Thoracic aorta (tissue), 2 donors: Measurements from ENCODE around the gene BCL11B. TPM values are rescaled to one million over a fixed set of nuclear protein-coding genes. Genes with fewer than 3 reads are reported as not detected.
A peak's percentile ranks its signal among the peaks of the same experiment; 100 is the strongest.

Source experiments
- ATAC-seq: fragments of 150-250 bp; one replicate; pipeline ENCODE4 v1.8.0; 2017; ENCODE audit warnings: low read depth; ENCODE audit not compliant: insufficient number of reproducible peaks, low FRiP score
- DNase-seq: peaks from one replicate; pipeline ENCODE4 v3.0.0-alpha.2; 2020; ENCODE audit warnings: low spot score
- H3K27ac ChIP-seq, 2 donors: fragments of 200-600 bp; sonication (generic); 1 replicate in 1 of 2; 2 replicates in 1 of 2; pipeline ENCODE4 v1.5.1; 2016; ENCODE audit warnings: mild to moderate bottlenecking in 2 of 2, moderate library complexity in 2 of 2
- H3K27me3 ChIP-seq: fragments of 200-600 bp; sonication (generic); replicated peaks from 2 replicates; pipeline ENCODE4 v1.6.0; 2016; ENCODE audit warnings: mild to moderate bottlenecking; ENCODE audit not compliant: insufficient read depth
- H3K36me3 ChIP-seq: fragments of 200-600 bp; sonication (generic); one replicate; pipeline ENCODE4 v1.5.1; 2016
- H3K4me1 ChIP-seq, 2 donors: fragments of 200-600 bp; sonication (generic); 1 replicate in 1 of 2; 2 replicates in 1 of 2; pipeline versions ENCODE4 v1.5.1 to v1.6.0; 2016; ENCODE audit warnings: low read depth in 2 of 2, mild to moderate bottlenecking in 1 of 2; ENCODE audit not compliant: control insufficient read depth in 1 of 2
- H3K4me3 ChIP-seq: fragments of 200-600 bp; sonication (generic); 2 replicates; pipeline ENCODE4 v1.5.1; 2016; ENCODE audit warnings: mild to moderate bottlenecking
- H3K9me3 ChIP-seq: fragments of 200-600 bp; sonication (generic); 2 replicates; pipeline ENCODE4 v1.5.1; 2016
- CTCF ChIP-seq: fragments of 200-600 bp; sonication (generic); IDR thresholded peaks from one replicate; pipeline ENCODE4 v1.5.1; 2019; ENCODE audit warnings: antibody characterized with exemption
- total RNA-seq, 2 donors: library from RNA; depleted of rRNA; stranded (reverse); fragments of >200 nt; gene quantifications; one replicate each; pipeline versions ENCODE4 v1.1.0 to v1.2.3, GENCODE V29; 2016

Gene BCL11B
- total RNA-seq, 2 donors from 2014 or later, result 0.92 to 6.2 TPM

GRCh38 chr14:99248761-99249171, 23.2 kb downstream of the BCL11B start:
- Histone ChIP-seq H3K27me3 (peaks cover 5% of the 10 kb centered on the region), H3K27ac (no peak overlapping the region), H3K9me3 (no peaks in the 10 kb centered on the region), H3K4me3 (no peak overlapping the region), H3K36me3 (no peaks in the 10 kb centered on the region), H3K4me1 (peaks cover 4 to 18% of the 10 kb centered on the region in 2 donors)
- DNase-seq (no peak), ATAC-seq (no peak)
- TF ChIP-seq CTCF, result no peak

- Histone ChIP-seq H3K27ac (no peak overlapping the region), H3K4me1 (peaks cover 4 to 18% of the 10 kb centered on the region in 2 donors), H3K4me3 (no peak overlapping the region), H3K9me3 (no peaks in the 10 kb centered on the region), H3K36me3 (no peaks in the 10 kb centered on the region), H3K27me3 (peaks cover 5% of the 10 kb centered on the region)
- TF ChIP-seq CTCF, result no peak
- ATAC-seq (no peak), DNase-seq (no peak)
Measured at GRCh38 chr14:99247772-99248171, 24.2 kb downstream of the BCL11B start.

GRCh38 chr14:99247101-99247729, 24.8 kb downstream of the BCL11B start:
- Histone ChIP-seq H3K27me3 (peaks cover 5% of the 10 kb centered on the region), H3K4me1 (peaks cover 4 to 15% of the 10 kb centered on the region in 2 donors), H3K27ac (no peak overlapping the region), H3K9me3 (no peaks in the 10 kb centered on the region), H3K4me3 (peak overlapping the region; percentile 50), H3K36me3 (no peaks in the 10 kb centered on the region)
- no peak for TF ChIP-seq CTCF
- no peak for DNase-seq
- ATAC-seq, result no peak

- DNase-seq, result no peak
- H3K4me1 ChIP-seq, result peaks cover 4 to 11% of the 10 kb centered on the region in 2 donors
- H3K27ac ChIP-seq, result no peak overlapping the region
- H3K4me3 ChIP-seq, result peak overlapping the region; percentile 50
- H3K9me3 ChIP-seq, result no peaks in the 10 kb centered on the region
- H3K36me3 ChIP-seq, result no peaks in the 10 kb centered on the region
- H3K27me3 ChIP-seq, result peaks cover 5% of the 10 kb centered on the region
- no peak for ATAC-seq
- TF ChIP-seq CTCF, result no peak
Measured at GRCh38 chr14:99246536-99247097, 25.4 kb downstream of the BCL11B start.

- ATAC-seq, result no peak
- peak overlapping the region; percentile 50 for H3K4me3 ChIP-seq
- no peak for TF ChIP-seq CTCF
- H3K9me3 ChIP-seq, result no peaks in the 10 kb centered on the region
- H3K27me3 ChIP-seq, result peaks cover 5% of the 10 kb centered on the region
- no peaks in the 10 kb centered on the region for H3K36me3 ChIP-seq
- no peak overlapping the region for H3K27ac ChIP-seq
- peaks cover 4 to 11% of the 10 kb centered on the region in 2 donors for H3K4me1 ChIP-seq
- DNase-seq, result no peak
Measured at GRCh38 chr14:99245564-99246511, 26.2 kb downstream of the BCL11B start.
